Measurements from ENCODE around the gene GALNT17.
"Not testable (repeated sequence)": the region's sequence is repeated elsewhere in the genome, so short reads cannot be mapped to it uniquely, and the experiment has no call there.

Gene GALNT17

GRCh38 chr7:71707041-71707440 lies 575.1 kb downstream of the GALNT17 start:
- DNase-seq = no peak

GRCh38 chr7:71708710-71709109 lies 576.8 kb downstream of the GALNT17 start:
- DNase-seq = no peak

- no peak for DNase-seq
Measured at GRCh38 chr7:71710442-71710841, 578.5 kb downstream of the GALNT17 start.

GRCh38 chr7:71712653-71713180 lies 580.8 kb downstream of the GALNT17 start:
- no peak for DNase-seq

- no peak for DNase-seq
Measured at GRCh38 chr7:71716690-71717089, 584.7 kb downstream of the GALNT17 start.

GRCh38 chr7:71718563-71718962 lies 586.6 kb downstream of the GALNT17 start:
- no peak for DNase-seq

- no peak for DNase-seq
Measured at GRCh38 chr7:71721742-71722141, 589.8 kb downstream of the GALNT17 start.

- DNase-seq = no peak
Measured at GRCh38 chr7:71723859-71724258, 591.9 kb downstream of the GALNT17 start.

- no peak for DNase-seq
Measured at GRCh38 chr7:71727347-71727746, 595.4 kb downstream of the GALNT17 start.

GRCh38 chr7:71731740-71732139 lies 599.8 kb downstream of the GALNT17 start:
- no peak for DNase-seq

GRCh38 chr7:71733107-71733870 lies 601.3 kb downstream of the GALNT17 start:
- peak in 4 of 5 donors; percentile 19 to 46 (median 42) for DNase-seq

GRCh38 chr7:71735961-71736556 lies 604.1 kb downstream of the GALNT17 start:
- DNase-seq = peak in 2 of 5 donors; percentile 6 to 10

- not testable (repeated sequence) for DNase-seq
Measured at GRCh38 chr7:71737931-71738540, 606.1 kb downstream of the GALNT17 start.

- DNase-seq = no peak
Measured at GRCh38 chr7:71739520-71740173, 607.7 kb downstream of the GALNT17 start.

- DNase-seq = no peak
Measured at GRCh38 chr7:71740174-71740560, 608.2 kb downstream of the GALNT17 start.

- DNase-seq = no peak
Measured at GRCh38 chr7:71746006-71746405, 614.1 kb downstream of the GALNT17 start.

GRCh38 chr7:71750290-71750689 lies 618.3 kb downstream of the GALNT17 start:
- DNase-seq = no peak

GRCh38 chr7:71752171-71752935 lies 620.4 kb downstream of the GALNT17 start:
- peak in 1 of 5 donors; percentile 16 for DNase-seq

- no peak for DNase-seq
Measured at GRCh38 chr7:71753236-71753635, 621.3 kb downstream of the GALNT17 start.

GRCh38 chr7:71753956-71754664 lies 622.2 kb downstream of the GALNT17 start:
- DNase-seq = no peak

GRCh38 chr7:71754828-71755227 lies 622.9 kb downstream of the GALNT17 start:
- DNase-seq = no peak

- no peak for DNase-seq
Measured at GRCh38 chr7:71761336-71761735, 629.4 kb downstream of the GALNT17 start.
